GM10266 (cell line): Measurements from ENCODE around the gene BRIP1.
"Not testable (repeated sequence)": the region's sequence is repeated elsewhere in the genome, so short reads cannot be mapped to it uniquely, and the experiment has no call there.

Source experiments
- DNase-seq: peaks from one replicate; pipeline ENCODE4 v3.0.0; 2012; ENCODE audit errors: extremely low spot score
- CTCF ChIP-seq: IDR thresholded peaks from 2 replicates; pipeline ENCODE4 v1.5.1; 2012; ENCODE audit warnings: mild to moderate bottlenecking, low read depth; ENCODE audit not compliant: control insufficient read depth, insufficient read depth; ENCODE audit errors: missing control alignments

Gene BRIP1

GRCh38 chr17:61680921-61681320, 182.4 kb downstream of the BRIP1 start:
- DNase-seq: no peak
- no peak for TF ChIP-seq CTCF

DNA sequence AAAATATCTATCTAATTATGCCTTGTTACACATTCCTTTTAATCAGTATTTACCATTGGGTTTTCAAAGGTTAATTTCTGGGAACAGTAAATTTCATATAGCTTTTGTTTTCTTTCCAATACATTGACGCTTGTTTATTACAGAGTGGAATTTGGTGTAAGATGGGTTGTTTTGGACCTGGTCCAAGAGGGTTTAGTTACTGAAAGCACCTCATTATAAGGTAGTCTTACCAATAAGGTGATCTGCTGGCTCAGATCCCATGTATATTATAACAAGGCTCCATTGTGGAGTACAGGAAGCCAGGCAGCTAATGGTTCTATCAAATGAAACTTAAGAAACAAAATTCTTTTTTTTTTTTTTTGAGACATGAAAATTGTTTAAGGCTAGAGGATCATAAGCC, 185.0 kb downstream of the BRIP1 start:
- DNase-seq: no peak
- TF ChIP-seq CTCF: no peak

DNA sequence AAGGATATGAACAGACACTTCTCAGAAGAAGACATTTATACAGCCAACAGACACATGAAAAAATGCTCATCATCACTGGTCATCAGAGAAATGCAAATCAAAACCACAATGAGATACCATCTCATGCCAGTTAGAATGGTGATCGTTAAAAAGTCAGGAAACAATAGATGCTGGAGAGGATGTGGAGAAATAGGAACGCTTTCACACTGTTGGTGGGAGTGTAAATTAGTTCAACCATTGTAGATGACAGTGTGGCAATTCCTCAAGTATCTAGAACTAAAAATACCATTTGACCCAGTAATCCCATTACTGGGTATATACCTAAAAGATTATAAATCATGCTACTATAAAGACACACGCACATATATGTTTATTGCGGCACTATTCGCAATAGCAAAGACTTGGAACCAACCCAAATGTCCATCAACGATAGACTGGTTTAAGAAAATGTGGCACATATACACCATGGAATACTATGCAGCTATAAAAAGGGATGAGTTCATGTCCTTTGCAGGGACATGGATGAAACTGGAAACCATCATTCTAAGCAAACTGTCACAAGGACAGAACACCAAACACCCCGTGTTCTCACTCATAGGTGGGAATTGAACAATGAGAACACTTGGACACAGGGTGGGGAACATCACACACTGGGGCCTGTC, 186.0 kb downstream of the BRIP1 start:
- not testable (repeated sequence) for DNase-seq

DNA sequence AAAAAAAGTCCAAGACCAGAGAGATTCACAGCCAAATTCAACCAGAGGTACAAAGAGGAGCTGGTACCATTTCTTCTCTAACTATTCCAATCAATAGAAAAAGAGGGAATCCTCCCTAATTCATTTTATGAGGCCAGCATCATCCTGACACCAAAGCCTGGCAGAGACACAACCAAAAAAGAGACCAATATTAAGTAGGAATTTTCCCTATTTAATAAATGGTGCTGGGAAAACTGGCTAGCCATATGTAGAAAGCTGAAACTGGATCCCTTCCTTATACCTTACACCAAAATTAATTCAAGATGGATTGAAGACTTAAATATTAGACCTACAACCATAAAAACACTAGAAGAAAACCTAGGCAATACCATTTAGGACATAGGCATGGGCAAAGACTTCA, 186.8 kb downstream of the BRIP1 start:
- not testable (repeated sequence) for DNase-seq

DNA sequence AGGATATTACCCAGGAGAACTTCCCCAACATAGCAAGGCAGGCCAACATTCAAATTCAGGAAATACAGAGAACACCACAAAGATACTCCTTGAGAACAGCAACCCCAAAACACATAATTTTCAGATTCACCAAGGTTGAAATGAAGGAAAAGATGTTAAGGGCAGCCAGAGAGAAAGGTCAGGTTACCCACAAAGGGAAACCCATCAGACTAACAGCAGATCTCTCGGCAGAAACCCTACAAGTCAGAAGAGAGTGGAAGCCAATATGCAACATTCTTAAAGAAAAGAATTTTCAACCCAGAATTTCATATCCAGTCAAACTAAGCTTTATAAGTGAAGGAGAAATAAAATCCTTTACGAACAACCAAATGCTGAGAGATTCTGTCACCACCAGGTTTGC, 188.7 kb downstream of the BRIP1 start:
- not testable (repeated sequence) for DNase-seq

GRCh38 chr17:61673019-61673897, 190.1 kb downstream of the BRIP1 start:
- not testable (repeated sequence) for DNase-seq

DNA sequence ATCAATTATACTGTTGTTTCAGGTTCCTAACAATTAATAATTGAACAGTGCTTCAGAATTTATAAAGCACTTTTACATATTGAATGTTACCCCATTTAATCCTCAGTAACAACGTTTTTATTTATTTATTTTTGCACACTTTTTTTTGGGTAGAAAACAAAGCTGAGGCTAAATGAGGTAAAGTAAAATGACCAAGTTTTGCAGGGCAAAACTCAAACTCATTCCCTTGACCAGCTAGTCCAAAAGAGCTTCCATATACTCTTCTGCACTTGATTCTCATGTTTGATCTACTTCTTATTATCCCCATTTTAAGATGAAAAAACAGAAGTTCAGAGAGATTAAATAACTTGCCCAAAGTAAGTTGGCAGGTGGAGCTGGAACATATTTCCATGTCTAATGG, 191.2 kb downstream of the BRIP1 start:
- DNase-seq: no peak
- TF ChIP-seq CTCF: no peak

- no peak for DNase-seq
- no peak for TF ChIP-seq CTCF
Measured at GRCh38 chr17:61670691-61671090, 192.6 kb downstream of the BRIP1 start.

DNA sequence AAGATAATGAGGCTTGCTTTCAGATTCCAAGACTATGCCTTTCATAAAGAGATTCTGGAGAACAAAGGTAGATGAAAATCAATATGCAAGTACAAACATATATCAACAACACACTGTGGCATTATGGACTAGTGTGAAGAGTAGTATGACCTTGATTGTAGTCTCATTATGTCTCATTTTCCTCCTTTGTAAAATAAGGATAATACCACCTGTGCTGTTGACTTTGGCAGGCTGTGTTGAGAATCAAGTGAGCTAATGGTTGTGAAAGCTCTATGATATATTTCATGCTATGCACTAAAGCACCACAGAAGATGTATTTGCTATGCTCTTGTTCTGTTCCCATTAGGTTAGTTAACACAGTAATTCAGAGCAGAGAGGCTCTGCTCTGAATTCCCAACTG, 193.8 kb downstream of the BRIP1 start:
- no peak for DNase-seq
- TF ChIP-seq CTCF: no peak
